ENCODE measurements around the gene MYRIP.

DNA sequence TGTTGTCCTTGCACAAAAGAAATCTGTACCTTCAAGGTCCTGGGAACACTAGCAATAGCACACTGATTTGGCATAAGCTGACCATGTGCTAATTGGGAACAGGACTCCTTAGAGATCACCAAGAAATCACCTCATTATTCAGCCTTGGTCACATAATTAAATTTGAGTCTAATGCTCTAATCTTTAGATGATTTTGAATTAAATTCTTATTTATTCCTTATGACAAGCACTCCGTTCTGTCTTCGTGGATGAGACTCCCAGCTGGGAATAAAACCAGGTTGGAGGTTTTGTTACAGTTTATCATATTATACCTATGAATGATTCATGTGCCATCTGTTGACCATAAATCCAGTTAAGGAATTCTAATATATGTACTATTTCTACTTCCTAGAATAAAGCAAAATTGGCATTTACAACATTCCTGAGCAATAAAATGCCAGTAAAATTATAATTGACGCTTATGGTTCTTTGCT lies 162.2 kb downstream of the MYRIP start:
- TF ChIP-seq, protein P1, sequence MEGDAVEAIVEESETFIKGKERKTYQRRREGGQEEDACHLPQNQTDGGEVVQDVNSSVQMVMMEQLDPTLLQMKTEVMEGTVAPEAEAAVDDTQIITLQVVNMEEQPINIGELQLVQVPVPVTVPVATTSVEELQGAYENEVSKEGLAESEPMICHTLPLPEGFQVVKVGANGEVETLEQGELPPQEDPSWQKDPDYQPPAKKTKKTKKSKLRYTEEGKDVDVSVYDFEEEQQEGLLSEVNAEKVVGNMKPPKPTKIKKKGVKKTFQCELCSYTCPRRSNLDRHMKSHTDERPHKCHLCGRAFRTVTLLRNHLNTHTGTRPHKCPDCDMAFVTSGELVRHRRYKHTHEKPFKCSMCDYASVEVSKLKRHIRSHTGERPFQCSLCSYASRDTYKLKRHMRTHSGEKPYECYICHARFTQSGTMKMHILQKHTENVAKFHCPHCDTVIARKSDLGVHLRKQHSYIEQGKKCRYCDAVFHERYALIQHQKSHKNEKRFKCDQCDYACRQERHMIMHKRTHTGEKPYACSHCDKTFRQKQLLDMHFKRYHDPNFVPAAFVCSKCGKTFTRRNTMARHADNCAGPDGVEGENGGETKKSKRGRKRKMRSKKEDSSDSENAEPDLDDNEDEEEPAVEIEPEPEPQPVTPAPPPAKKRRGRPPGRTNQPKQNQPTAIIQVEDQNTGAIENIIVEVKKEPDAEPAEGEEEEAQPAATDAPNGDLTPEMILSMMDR (conservative IDR thresholded peaks at IDR 0.05; ENCODE audit: low read depth, low read length), result no peak
- no peak for TF ChIP-seq SMC3 (IDR thresholded peaks at IDR 0.05; ENCODE audit: low read depth, low read length)
